GM23338 (cell line): ENCODE results near the gene PSMD13. TPM values are rescaled to one million over a fixed set of nuclear protein-coding genes. Genes with fewer than 3 reads are reported as not detected.

ENCODE experiments used
- ATAC-seq: fragments of 200-7000 bp; cut with Tn5 transposase; 3 replicates; pipeline ENCODE4 v1.9.1; 2020
- DNase-seq: peaks from one replicate; pipeline ENCODE4 v3.0.0-alpha.2; 2015; ENCODE audit warnings: low spot score
- H2AFZ ChIP-seq: fragments of 200-600 bp; sonication (generic); 2 replicates; pipeline ENCODE4 v1.8.0; 2016; ENCODE audit warnings: antibody characterized with exemption, mild to moderate bottlenecking, moderate library complexity
- H3F3A ChIP-seq: fragments of 200-600 bp; sonication (generic); replicated peaks from 2 replicates; pipeline ENCODE4 v1.8.0; 2017; ENCODE audit warnings: antibody characterized with exemption, mixed run types, low read depth
- H3K27ac ChIP-seq: fragments of 200-600 bp; sonication (generic); 2 replicates; pipeline ENCODE4 v1.6.1; 2016; ENCODE audit warnings: low read depth
- H3K27me3 ChIP-seq: fragments of 200-600 bp; sonication (generic); 2 replicates; pipeline ENCODE4 v1.8.0; 2016; ENCODE audit warnings: mild to moderate bottlenecking, mixed run types, moderate library complexity; ENCODE audit not compliant: insufficient read depth
- H3K36me3 ChIP-seq: fragments of 200-600 bp; sonication (generic); 2 replicates; pipeline ENCODE4 v1.8.0; 2016; ENCODE audit warnings: mild to moderate bottlenecking; ENCODE audit not compliant: insufficient read depth
- H3K4me1 ChIP-seq: fragments of 200-600 bp; sonication (generic); 2 replicates; pipeline ENCODE4 v1.8.0; 2016; ENCODE audit warnings: mild to moderate bottlenecking, moderate library complexity; ENCODE audit not compliant: insufficient read depth
- H3K4me2 ChIP-seq: fragments of 200-600 bp; sonication (generic); 2 replicates; pipeline ENCODE4 v1.7.1; 2017; ENCODE audit warnings: mixed run types
- H3K4me3 ChIP-seq: fragments of 200-600 bp; sonication (generic); 2 replicates; pipeline ENCODE4 v1.6.1; 2016; ENCODE audit warnings: mixed run types
- H3K79me2 ChIP-seq: fragments of 200-600 bp; sonication (generic); replicated peaks from 2 replicates; pipeline ENCODE4 v1.8.0; 2017; ENCODE audit warnings: mild to moderate bottlenecking; ENCODE audit not compliant: insufficient read depth
- H3K9me2 ChIP-seq: fragments of 200-600 bp; sonication (generic); 2 replicates; pipeline ENCODE4 v1.8.0; 2017; ENCODE audit not compliant: insufficient read depth
- H4K20me1 ChIP-seq: fragments of 200-600 bp; sonication (generic); replicated peaks from 2 replicates; pipeline ENCODE4 v1.8.0; 2017; ENCODE audit warnings: mild to moderate bottlenecking; ENCODE audit not compliant: insufficient read depth
- H3K27ac Mint-ChIP-seq: 2 replicates; pipeline ENCODE4 v1.8.0; 2020; ENCODE audit warnings: inconsistent platforms, mild to moderate bottlenecking, moderate library complexity, mixed read lengths
- H3K27me3 Mint-ChIP-seq: 3 replicates; pipeline ENCODE4 v1.8.0; 2022; ENCODE audit warnings: low read depth, mild to moderate bottlenecking, moderate library complexity, mixed read lengths, inconsistent platforms; ENCODE audit not compliant: insufficient read depth, poor library complexity
- H3K36me3 Mint-ChIP-seq: 3 replicates; pipeline ENCODE4 v1.8.0; 2021; ENCODE audit warnings: low read depth, mild to moderate bottlenecking, inconsistent platforms, moderate library complexity, mixed read lengths
- H3K4me1 Mint-ChIP-seq: 3 replicates; pipeline ENCODE4 v1.8.0; 2020; ENCODE audit warnings: mild to moderate bottlenecking, inconsistent platforms, mixed read lengths
- H3K4me3 Mint-ChIP-seq: 3 replicates; pipeline ENCODE4 v1.8.0; 2021; ENCODE audit warnings: moderate library complexity, mild to moderate bottlenecking, inconsistent platforms, mixed read lengths
- H3K9me3 Mint-ChIP-seq: 3 replicates; pipeline ENCODE4 v1.8.0; 2020; ENCODE audit warnings: moderate library complexity, mild to moderate bottlenecking, inconsistent platforms, mixed read lengths
- CREB1 ChIP-seq: fragments of 250-450 bp; sonication (Bioruptor Pico); IDR thresholded peaks from 2 replicates; pipeline ENCODE4 v1.5.0; 2020; ENCODE audit warnings: low read depth, mild to moderate bottlenecking, moderate library complexity
- ETS1 ChIP-seq: IDR thresholded peaks from 2 replicates; pipeline ENCODE4 v1.6.1; 2016; ENCODE audit warnings: antibody characterized with exemption
- JUNB ChIP-seq: IDR thresholded peaks from one replicate; pipeline ENCODE4 v1.6.1; 2016; ENCODE audit warnings: antibody characterized with exemption; ENCODE audit not compliant: unreplicated experiment
- POLR2AphosphoS5 ChIP-seq: IDR thresholded peaks from 2 replicates; pipeline ENCODE4 v1.6.1; 2016; ENCODE audit warnings: antibody characterized with exemption, low read depth
- REST ChIP-seq: IDR thresholded peaks from one replicate; pipeline ENCODE4 v1.6.1; 2018; ENCODE audit warnings: antibody characterized with exemption; ENCODE audit not compliant: unreplicated experiment
- STAT1 ChIP-seq: IDR thresholded peaks from one replicate; pipeline ENCODE4 v1.6.1; 2016; ENCODE audit warnings: antibody characterized with exemption; ENCODE audit not compliant: unreplicated experiment
- ZNF114 ChIP-seq: fragments of 250-450 bp; sonication (Bioruptor Pico); IDR thresholded peaks from 2 replicates; pipeline ENCODE4 v1.5.0; 2020; ENCODE audit warnings: mild to moderate bottlenecking, moderate library complexity
- ZNF331 ChIP-seq: fragments of 250-450 bp; sonication (Bioruptor Pico); IDR thresholded peaks from 2 replicates; pipeline ENCODE4 v1.5.0; 2020; ENCODE audit warnings: low read depth, mild to moderate bottlenecking, moderate library complexity
- ZNF462 ChIP-seq: fragments of 250-450 bp; sonication (Bioruptor Pico); IDR thresholded peaks from 2 replicates; pipeline ENCODE4 v1.5.0; 2020; ENCODE audit warnings: mild to moderate bottlenecking, moderate library complexity
- polyA plus RNA-seq: library from polyadenylated mRNA; unstranded; fragments of >200 nt; fragmentation: Nextera tagmentation; extraction: Ambion mirVana; gene quantifications from 2 replicates; pipeline ENCODE4 v1.2.1, GENCODE V29; 2016
- total RNA-seq: library from RNA; depleted of rRNA; stranded (reverse); fragments of >200 nt; shearing (Covaris generic); gene quantifications from 2 replicates; pipeline ENCODE4 v1.2.3, GENCODE V29; 2014

The PSMD13 gene
- total and polyA plus RNA-seq, 2 experiments from 2014 or later, result 111 to 114 TPM

GRCh38 chr11:221998-222789, 14.6 kb upstream of the PSMD13 start:
- no peak overlapping the region for H3K27ac ChIP-seq
- Mint-ChIP-seq H3K27ac (no peak overlapping the region), H3K4me3 (no peak overlapping the region), H3K27me3 (peaks cover 17% of the 10 kb centered on the region), H3K9me3 (no peaks in the 10 kb centered on the region), H3K4me1 (no peaks in the 10 kb centered on the region), H3K36me3 (peaks cover 9% of the 10 kb centered on the region; the same call in 1 of the 3 replicates)
- H2AFZ ChIP-seq, result no peak overlapping the region
- H3K27me3 ChIP-seq, result no peaks in the 10 kb centered on the region
- no peaks in the 10 kb centered on the region for H3K9me2 ChIP-seq
- no peaks in the 10 kb centered on the region for H4K20me1 ChIP-seq
- no peaks in the 10 kb centered on the region for H3K4me1 ChIP-seq
- no peak overlapping the region for H3K4me3 ChIP-seq
- no peaks in the 10 kb centered on the region for H3K36me3 ChIP-seq
- H3K4me2 ChIP-seq, result no peak overlapping the region
- ATAC-seq (no peak), DNase-seq (no peak)
- no peaks in the 10 kb centered on the region for H3K79me2 ChIP-seq
- no peak for TF ChIP-seq POLR2AphosphoS5
- TF ChIP-seq ZNF114 (CRISPR knock-in tag), result no peak
- TF ChIP-seq CREB1 (CRISPR knock-in tag), result no peak
- TF ChIP-seq ZNF331 (CRISPR knock-in tag), result no peak
- TF ChIP-seq STAT1, result no peak
- H3F3A ChIP-seq, result no peaks in the 10 kb centered on the region

GRCh38 chr11:223026-223789, 13.6 kb upstream of the PSMD13 start:
- no peak for ATAC-seq
- no peak overlapping the region for H3K4me2 ChIP-seq
- no peaks in the 10 kb centered on the region for H3F3A ChIP-seq
- H3K36me3 ChIP-seq, result no peaks in the 10 kb centered on the region
- Mint-ChIP-seq H3K4me3 (no peak overlapping the region), H3K4me1 (no peaks in the 10 kb centered on the region), H3K36me3 (peaks cover 5% of the 10 kb centered on the region; the same call in 1 of the 3 replicates), H3K9me3 (no peaks in the 10 kb centered on the region), H3K27ac (no peak overlapping the region), H3K27me3 (peaks cover 18% of the 10 kb centered on the region)
- no peaks in the 10 kb centered on the region for H3K27me3 ChIP-seq
- H3K9me2 ChIP-seq, result no peaks in the 10 kb centered on the region
- H4K20me1 ChIP-seq, result 0 out of 2 replicates have a peak, but pooled peaks cover 3% of the 10 kb centered on the region
- H3K27ac ChIP-seq, result no peak overlapping the region
- no peaks in the 10 kb centered on the region for H3K4me1 ChIP-seq
- H3K79me2 ChIP-seq, result 0 out of 2 replicates have a peak, but pooled peaks cover 6% of the 10 kb centered on the region
- no peak for DNase-seq
- H2AFZ ChIP-seq, result no peak overlapping the region
- no peak overlapping the region for H3K4me3 ChIP-seq
- no peak for TF ChIP-seq ZNF462 (CRISPR knock-in tag)
- no peak for TF ChIP-seq POLR2AphosphoS5
- TF ChIP-seq JUNB, result no peak
- TF ChIP-seq ETS1, result no peak
- TF ChIP-seq REST, result no peak
